HG02763 (cell line): ENCODE measurements around the gene RHOBTB3.
"Not testable (repeated sequence)": the region's sequence is repeated elsewhere in the genome, so short reads cannot be mapped to it uniquely, and the experiment has no call there.

Experiments used
- ATAC-seq: cut with Tn5 transposase; IDR thresholded peaks from one replicate; pipeline ENCODE4 v1.9.1; 2021; ENCODE audit warnings: mild to moderate bottlenecking, moderate library complexity; ENCODE audit not compliant: unreplicated experiment

RHOBTB3 gene

DNA sequence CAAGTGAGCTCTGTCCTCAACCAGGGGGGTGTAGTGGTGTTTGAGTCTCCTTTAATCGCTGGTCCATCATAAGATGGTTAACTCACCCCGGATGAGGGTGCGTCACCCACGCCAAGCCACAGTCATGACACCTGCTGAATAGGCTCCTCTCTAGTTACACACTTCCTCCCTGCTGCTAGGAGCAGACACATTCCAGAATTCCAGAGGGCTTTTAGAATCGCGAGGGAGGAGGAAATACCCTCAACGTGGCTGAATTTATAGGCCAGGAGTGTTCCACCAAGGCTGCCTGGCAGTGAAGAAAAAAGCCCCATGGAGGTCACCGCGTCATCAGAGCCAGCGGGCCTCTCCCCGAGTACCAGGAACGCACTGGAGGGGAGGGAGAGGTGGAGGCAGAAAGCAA, 86.3 kb downstream of the RHOBTB3 start:
- ATAC-seq: no peak

DNA sequence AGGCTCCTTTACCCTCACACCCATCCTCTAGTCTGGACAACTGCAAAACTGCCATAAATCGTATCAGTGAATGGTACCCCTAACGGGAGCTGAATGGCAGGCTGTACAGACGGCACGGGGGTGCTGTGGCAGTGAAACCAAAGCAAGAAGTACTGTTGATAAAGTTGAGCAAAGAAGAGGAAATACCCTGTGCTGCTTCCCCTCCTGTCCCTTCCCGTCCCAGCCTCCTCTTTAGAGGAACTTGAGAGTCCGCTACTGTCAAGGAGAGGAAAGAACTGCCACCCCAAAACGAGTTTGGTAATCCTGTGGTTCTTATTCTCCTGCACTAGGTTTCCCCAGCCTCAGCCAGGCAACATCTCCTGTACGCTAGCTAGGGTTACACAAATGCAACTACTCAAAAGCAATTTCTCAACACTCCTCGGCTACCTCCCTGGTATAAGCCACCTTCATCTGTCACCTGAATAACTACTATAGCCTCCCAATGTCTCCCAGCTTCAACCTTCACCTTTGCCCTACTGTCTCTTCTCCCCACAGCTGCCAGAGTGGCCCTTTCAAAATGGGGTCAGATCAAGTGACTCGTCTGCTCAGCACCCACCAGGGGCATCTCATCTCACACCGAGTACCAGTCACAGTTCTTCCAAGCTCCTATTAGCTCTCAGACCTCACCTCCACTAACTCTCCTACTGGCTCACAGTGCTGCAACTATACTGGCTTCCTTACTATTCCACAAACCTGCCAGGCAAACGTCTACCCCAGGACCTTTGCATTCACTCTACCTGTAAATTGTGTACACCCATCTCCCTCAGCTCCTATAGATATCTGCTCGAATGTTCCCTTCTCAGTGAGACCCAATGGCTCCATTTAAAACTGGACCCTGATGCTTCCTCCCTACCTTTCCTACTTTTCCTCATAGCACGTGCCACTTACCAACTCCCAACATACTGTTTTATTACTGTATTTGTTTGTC, 87.3 kb downstream of the RHOBTB3 start:
- no peak for ATAC-seq

DNA sequence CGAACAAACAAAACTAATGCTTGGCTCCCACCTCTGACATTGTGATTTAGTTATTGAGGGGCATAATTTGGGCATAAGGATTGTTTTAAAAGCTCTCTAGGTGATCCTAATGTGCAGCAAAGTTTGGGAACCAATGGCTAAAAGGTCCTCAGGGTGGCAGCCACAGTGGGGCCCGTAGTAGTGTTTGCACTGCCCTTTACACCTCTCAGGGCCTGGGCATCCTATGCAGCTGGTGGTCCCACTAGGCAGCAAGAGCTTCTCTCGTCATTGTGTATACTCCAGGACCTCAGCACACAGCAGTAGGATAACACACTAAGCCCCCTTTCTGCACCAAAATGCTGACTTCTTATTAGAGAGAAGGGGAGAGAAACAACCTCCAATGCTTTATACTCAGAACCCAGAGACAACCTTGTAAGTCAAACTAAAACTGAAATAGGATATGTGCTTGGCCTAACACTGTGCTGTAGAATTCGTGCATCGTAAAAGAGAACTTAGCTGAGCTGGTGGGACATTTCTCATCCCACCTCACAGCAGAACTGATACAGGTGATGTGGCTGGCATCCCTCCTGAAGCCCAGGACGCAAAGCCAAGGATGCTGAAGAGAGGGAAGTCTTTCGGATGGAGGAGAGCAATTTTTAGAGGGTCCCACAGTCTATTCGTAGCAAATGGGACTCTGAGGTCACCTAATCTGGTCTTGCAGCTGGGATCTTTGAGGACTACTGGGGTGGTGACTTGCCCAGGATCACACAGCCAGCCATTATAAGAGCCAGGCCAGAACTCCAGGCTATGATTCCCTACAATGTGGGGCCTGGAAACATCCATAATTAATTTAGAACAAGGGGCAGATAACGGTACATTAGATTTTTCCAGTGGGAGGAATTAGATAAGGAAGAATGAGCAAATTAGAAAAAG, 90.2 kb downstream of the RHOBTB3 start:
- ATAC-seq: no peak

DNA sequence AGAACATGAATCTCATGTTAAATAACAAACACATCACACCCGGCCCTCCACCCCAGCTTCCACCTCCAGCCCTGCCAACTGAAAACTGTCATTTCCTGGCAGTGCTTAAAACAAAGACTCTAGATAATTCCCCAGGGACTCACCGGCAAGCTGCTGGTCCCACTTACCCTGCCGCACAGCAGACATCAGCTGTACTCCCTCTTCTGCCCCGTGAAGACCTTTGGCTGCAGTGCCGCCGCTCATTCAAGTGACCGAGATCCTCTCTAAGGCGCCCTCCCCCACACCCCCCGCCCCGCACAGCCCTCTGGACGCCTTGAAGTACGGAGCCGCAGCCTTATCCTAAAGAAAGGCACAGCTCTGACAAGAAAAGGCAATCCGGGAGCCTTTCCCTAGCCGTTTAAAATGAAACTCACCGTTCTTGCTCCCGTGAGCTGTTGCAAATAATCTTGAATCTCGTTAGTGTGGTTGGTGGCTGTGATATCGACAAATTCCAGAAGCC, 91.0 kb downstream of the RHOBTB3 start:
- no peak for ATAC-seq

DNA sequence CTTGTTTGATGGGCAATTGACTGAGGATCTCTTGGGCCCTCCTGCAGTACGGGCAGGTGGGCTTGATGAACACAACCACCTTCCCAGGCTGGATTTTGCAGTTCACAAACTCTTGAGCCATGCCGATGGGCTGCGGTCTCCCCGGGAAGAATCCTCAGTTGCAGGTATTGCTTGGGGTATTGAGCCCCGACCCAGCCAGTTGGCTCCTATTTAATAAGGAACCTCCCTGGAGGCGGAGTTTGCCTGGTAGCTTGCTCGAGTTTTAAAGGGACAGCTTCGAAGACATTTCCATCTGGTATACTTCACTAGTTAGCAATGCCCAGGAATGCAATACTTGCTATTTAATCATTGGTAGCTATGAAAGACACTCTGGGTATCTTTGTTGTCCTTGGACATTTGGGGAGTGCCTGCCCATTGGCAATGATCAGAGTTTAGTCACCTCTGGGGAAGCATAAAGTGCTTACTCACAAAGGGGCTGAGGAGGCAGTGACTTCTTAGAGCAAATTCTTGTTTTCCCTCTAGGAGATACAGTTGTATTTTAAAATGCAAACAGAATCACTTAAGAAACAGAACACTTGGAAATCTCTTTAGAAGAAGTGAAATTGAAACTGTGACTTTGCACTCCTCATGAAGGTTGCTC, 91.5 kb downstream of the RHOBTB3 start, which contains the start of gene GLRX:
TSS of gene GLRX (minus strand) at position 185 of the 640 bp plus-strand sequence. CDS start at position 121, 64 bp downstream.
- ATAC-seq: peak; percentile 47

DNA sequence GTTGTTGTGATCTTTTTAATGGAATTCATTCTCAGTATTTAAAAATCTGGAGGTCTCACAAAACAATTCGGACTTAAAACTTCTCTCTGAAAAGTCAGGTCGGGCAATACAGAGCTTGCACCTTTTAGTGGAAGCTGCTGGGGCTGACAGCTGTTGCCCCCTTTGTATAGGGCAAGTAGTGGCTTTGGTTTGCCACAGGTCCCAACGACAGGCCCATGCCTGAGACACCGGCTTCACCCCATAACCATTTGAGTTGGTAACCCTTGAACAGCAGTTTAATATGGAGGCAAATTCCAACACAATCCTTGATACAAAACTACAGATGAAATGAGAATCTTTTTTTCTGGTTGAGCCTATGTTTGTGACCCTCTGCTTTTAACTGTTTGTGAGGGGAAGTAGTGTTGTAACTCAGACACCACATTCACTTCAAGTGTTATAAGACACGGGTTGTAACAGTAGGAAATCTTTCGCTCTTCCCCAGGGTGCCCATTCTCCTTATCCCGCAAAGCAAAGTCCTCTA, 92.1 kb downstream of the RHOBTB3 start:
- no peak for ATAC-seq

DNA sequence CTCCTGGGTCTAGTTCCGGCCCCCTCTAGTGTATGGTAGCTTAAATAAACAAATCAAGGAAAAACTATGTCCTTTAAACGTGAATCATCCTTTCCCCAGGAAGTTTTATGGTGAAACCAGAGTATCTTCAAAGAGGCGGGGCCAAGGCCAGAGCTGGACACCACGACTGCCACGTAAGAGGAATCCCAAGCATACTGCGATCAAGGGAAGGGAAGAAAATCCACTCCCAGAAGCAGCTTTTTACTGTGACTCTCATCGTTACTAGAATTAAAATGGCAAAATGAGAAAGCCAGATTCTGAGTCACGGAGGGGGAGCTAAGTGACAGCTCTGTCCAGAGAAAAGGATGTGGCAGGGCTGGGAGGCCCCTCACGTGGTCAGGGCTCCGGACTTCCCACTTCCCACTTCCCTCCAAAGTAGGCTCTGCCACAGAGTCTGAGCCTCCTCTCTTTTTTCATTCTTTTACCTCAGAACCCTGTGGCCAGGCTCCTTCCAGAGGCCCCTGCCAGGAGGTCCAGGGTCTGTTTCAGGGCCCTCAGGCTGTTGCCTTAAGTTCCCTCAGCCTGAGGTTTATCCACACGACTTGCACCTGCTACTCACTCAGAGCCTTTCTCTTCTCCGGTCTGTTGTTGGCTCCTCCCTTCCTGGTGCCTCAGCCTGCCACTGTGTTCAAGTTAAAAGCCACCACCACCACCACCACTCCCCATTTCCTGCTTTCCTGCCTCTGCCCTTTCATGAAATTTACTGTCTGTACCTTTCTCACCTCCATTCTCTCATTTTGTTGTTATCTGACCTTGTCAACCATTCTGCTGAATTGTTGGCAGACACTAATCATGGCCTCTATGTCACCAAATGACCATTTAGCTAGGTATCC, 92.8 kb downstream of the RHOBTB3 start:
- ATAC-seq: peak; percentile 37

DNA sequence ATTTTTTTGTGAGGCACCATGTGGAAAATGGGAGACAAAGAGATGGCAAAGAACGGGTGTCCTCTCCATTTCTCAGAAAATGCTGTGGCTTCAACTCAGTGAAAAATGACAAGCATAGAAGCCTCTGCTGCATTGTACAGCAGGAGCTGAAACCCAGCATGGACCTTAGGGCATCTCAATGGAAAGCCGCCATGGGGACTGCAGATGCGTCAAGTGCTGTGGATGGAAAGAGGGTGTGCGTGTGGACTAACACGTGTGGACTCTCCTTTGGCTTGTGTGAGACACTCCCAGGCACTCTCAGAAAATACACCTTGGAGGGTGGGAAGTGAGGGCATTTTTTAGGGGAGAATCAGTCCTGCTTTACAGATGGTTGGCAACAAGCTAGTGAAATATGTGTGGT, 93.6 kb downstream of the RHOBTB3 start:
- ATAC-seq: no peak

DNA sequence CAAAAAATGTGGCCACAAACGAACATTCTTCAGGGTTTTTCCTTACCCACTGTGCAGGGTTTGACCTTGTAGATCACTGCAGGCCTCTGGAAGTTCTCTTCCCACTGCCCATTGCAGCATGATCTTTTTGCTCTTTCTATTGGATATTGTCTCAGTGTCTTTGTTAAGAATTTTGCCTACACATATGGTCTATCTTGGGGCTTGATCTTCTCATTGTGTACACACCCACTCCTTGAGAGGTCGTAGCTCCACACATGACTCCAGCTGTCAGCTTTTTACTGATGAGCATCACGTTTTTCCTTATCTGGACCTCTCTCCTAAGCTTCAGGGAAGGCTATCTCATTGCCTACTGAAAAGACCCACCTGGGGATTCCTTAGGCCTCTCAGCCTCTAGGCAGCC, 94.4 kb downstream of the RHOBTB3 start:
- ATAC-seq: no peak

DNA sequence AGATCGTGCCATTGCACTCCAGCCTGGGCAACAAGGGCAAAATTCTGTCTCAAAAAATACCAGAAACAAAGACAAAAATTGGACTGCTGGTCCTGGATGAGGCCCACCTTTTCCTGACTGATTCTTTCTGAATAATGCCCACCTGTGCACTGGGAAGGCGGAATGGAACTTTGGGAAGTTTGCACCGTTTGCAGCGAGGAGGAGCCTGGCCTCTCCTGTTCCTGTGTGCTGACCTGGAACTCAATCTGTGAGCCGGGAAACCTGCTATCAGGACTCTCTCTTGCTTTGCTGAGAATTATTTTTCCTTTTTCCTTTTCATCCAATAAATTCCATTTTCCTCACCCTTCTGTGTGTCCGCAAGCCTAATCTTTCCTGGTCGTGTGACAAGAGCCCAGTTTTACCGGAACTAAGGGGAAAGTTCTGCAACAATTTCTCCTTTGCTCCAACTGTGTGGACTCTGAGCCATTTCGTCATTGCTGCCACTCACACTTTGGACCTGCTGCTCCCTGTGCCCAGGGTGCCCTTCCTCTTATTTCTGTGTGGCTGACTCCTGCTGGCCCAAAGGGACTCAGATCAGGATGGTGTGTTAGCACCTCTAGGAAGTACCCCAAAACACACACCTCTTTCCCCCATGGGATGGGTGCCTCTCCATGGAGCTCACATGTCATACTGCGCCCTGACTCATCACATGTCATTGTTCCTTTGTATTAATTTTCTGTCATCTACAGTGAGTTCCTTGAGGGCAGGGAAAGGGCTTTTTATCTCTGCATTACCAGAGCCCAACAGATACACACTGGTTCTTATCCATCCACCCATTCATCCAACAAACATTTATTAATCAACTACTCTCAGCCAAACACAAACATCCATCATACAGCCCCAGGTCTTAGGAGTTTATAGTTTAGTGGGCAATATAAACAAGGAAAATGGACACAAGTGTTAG, 96.1 kb downstream of the RHOBTB3 start:
- ATAC-seq: no peak

DNA sequence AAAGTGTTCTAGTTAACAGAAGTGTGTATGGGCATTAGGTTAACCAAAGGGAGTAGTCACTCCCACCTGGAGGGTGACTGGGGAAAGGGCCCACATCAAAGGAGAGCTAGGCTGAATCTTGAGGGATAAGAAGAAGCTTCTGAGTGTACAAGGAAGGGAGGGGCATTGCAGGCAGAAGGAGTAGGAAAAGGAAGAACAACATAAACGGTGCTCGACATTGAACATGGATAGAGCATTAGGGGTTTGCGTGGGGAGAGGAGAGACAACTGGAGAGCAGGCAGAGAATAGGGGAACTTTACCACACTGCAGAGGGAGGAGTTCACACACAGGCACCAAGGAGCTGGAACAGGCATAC, 96.7 kb downstream of the RHOBTB3 start:
- ATAC-seq: no peak

DNA sequence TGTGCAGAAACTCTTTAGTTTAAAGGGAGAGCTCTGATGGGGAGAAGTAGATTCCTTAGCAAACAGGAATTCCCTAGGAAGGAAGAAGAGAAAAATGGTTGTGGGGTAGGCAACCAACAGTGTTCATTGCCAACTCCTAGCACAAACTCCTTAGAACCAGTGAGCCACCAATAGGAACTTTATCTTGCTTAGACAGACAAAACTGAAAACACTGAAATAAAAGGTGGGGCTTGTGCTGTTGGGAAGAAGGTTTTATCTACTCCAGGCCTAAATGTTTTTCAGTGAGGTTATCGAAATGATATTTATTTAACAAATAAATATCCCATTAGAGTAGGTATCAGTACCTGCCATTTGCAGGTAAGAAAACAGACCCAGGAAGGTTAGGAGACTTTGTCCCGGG, 99.1 kb downstream of the RHOBTB3 start:
- no peak for ATAC-seq

DNA sequence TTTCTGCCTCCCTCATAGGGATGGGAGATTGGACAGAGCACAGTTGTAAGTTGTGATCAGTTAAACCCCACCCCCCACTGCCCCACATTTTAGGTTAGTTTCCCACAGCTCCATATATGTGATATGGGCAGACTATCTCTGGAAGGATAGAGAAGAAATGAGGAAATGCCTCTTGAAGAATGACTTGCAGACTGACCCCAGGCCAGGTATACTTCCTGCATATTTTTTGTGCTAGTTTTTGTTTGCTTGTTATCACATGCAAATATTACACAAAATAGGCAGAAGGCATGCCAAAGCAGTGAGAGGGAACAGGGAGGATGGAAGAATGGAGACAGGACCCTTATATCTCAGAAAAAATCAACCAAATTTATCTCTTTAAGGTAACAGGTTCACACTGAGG, 101.5 kb downstream of the RHOBTB3 start:
- no peak for ATAC-seq

DNA sequence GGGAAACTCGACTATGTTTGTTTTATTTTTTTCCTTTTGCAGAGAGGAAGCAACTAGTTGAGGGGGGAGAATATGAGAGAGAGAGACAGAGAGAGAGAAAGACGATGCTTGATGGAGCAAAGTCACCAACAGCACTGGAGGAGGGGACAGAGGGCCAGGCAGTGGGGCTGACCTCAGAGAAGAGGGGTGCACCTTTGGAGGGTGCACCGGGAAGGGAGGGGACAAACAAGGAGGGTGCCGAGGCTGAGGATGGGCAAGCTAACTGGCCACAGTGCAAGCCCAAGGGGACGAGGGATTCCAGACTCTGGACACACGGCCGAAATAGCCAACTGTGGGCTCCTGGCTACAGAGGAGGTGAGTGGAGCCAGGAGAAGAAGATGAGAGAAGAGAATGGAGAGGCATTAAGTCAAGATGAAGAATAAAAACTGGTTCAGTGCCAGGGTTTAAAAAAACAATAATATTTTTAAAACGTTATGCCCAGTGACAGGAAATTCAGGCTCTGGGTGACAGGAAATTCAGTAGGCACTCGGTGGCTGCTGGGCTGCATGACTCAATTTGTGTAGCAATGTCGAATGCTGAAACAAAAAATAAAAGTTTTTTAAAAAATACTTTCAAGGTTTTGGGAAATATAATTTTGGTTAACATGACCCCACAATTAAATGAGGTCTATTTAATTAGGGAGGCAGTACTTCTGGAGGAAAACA, 104.7 kb downstream of the RHOBTB3 start:
- no peak for ATAC-seq

DNA sequence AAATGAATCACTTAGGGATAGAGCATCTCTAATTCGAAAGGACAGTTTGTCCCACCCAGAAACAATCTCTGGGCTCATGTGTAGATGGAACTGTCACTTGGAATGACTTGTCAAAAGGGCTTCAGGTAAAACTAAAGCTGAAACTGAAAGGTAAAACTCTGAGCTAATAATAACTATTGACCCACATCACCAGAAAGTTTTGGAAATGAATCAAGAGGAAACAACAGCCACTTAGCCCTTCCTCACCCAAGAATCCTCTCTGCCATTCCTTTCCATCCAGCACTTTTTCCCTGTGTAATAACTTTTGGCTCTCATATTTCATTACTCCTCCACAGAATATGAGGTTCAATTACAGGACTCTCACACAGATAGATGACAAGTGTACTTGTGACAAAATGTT, 105.4 kb downstream of the RHOBTB3 start:
- no peak for ATAC-seq

DNA sequence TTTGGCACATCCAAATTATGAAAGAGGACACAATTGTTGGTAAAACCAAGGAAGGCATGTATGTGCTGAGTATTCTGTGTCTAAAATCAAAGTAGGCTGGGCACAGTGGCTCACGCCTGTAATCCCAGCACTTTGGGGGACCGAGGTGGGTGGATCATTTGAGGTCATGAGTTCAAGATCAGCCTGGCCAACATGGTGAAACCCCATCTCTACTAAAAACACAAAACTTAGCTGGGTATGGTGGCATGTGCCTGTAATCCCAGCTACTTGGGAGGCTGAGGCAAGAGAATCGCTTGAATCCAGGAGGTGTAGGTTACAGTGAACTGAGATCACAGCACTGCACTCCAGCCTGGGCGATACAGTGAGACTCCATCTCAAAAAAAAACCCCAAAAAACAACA, 105.8 kb downstream of the RHOBTB3 start:
- not testable (repeated sequence) for ATAC-seq

DNA sequence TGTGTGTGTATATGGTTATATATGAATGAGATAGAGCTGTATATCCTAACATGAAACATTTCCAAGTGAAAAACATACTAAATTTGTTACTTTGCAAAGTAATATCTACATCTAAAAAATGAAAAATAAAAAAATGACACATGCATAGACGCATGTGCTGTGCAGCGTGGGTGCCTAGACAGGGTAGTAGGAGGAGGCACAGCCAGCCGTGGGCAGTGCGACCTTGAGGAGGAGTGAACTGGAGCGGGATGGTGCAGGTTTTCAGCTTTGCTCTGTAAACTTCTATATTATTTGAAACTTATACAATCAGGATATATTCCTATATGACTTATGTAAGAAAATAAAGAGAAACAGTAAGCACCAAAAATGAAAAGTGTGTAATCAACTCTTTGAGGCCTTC, 106.4 kb downstream of the RHOBTB3 start:
- no peak for ATAC-seq

DNA sequence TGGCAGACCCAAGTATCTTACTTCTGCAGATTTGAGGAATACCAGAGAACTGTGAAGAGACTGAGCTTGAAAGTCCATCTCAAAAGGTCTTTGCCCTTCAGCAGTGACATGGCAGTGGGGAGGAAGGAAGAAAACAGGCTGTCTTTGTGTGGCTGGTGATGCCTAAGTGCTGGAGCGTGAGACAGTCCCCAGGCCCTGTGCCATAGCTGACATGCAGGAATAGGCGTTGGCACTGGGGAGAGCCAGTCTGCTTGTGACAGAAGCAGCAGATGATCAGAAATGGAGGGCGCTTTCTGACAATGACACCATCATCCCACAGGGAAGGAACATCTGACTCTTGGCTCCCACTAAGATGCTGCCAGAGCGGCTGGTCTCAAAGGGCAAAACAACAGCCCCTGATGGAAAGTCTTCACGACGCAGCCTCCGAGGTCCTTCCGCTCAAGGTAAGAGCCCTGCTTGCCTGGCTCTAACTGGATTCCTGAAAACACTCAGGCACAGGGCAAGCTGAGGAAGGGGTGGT, 106.9 kb downstream of the RHOBTB3 start:
- no peak for ATAC-seq
